GM18502 (cell line): ENCODE results near the gene GRIA3.
"Not testable (repeated sequence)": the region's sequence is repeated elsewhere in the genome, so short reads cannot be mapped to it uniquely, and the experiment has no call there.

Source experiments
- ATAC-seq: cut with Tn5 transposase; IDR thresholded peaks from one replicate; pipeline ENCODE4 v1.9.1; 2021; ENCODE audit warnings: mild to moderate bottlenecking; ENCODE audit not compliant: unreplicated experiment, poor library complexity

The GRIA3 gene

GRCh38 chrX:123336666-123337065 is 152.6 kb downstream of the GRIA3 start:
- no peak for ATAC-seq

- ATAC-seq = no peak
These were observed 154.0 kb downstream of the GRIA3 start for GRCh38 chrX:123337886-123338639.

- ATAC-seq = peak; percentile 58
These were observed 155.3 kb downstream of the GRIA3 start for GRCh38 chrX:123339221-123339905.

- ATAC-seq = no peak
These were observed 156.6 kb downstream of the GRIA3 start for GRCh38 chrX:123340696-123341095.

- ATAC-seq = no peak
These were observed 164.4 kb downstream of the GRIA3 start for GRCh38 chrX:123348468-123348867.

GRCh38 chrX:123350226-123350625 is 166.1 kb downstream of the GRIA3 start:
- ATAC-seq = no peak

- ATAC-seq = peak; percentile 97
These were observed 173.9 kb downstream of the GRIA3 start for GRCh38 chrX:123357941-123358340.

GRCh38 chrX:123358457-123358856 is 174.4 kb downstream of the GRIA3 start:
- no peak for ATAC-seq

- no peak for ATAC-seq
These were observed 177.3 kb downstream of the GRIA3 start for GRCh38 chrX:123361371-123361770.

GRCh38 chrX:123386196-123386595 is 202.1 kb downstream of the GRIA3 start:
- ATAC-seq = not testable (repeated sequence)

- no peak for ATAC-seq
These were observed 208.8 kb downstream of the GRIA3 start for GRCh38 chrX:123392921-123393320.

- no peak for ATAC-seq
These were observed 215.6 kb downstream of the GRIA3 start for GRCh38 chrX:123399709-123400108.

- ATAC-seq = no peak
These were observed 221.2 kb downstream of the GRIA3 start for GRCh38 chrX:123405231-123405630.

GRCh38 chrX:123408821-123409737 is 225.0 kb downstream of the GRIA3 start:
- peak; percentile 44 for ATAC-seq

GRCh38 chrX:123422875-123423274 is 238.8 kb downstream of the GRIA3 start:
- peak; percentile 47 for ATAC-seq

GRCh38 chrX:123424546-123424945 is 240.5 kb downstream of the GRIA3 start:
- ATAC-seq = peak; percentile 95

GRCh38 chrX:123425471-123425870 is 241.4 kb downstream of the GRIA3 start:
- no peak for ATAC-seq

- ATAC-seq = no peak
These were observed 241.8 kb downstream of the GRIA3 start for GRCh38 chrX:123425904-123426303.

GRCh38 chrX:123432361-123433150 is 248.5 kb downstream of the GRIA3 start:
- ATAC-seq = no peak
